Measurements from ENCODE around the gene MCTS1.
A peak's percentile ranks its signal among the peaks of the same experiment; 100 is the strongest.
"Not testable (repeated sequence)": the region's sequence is repeated elsewhere in the genome, so short reads cannot be mapped to it uniquely, and the experiment has no call there.

Gene MCTS1

DNA sequence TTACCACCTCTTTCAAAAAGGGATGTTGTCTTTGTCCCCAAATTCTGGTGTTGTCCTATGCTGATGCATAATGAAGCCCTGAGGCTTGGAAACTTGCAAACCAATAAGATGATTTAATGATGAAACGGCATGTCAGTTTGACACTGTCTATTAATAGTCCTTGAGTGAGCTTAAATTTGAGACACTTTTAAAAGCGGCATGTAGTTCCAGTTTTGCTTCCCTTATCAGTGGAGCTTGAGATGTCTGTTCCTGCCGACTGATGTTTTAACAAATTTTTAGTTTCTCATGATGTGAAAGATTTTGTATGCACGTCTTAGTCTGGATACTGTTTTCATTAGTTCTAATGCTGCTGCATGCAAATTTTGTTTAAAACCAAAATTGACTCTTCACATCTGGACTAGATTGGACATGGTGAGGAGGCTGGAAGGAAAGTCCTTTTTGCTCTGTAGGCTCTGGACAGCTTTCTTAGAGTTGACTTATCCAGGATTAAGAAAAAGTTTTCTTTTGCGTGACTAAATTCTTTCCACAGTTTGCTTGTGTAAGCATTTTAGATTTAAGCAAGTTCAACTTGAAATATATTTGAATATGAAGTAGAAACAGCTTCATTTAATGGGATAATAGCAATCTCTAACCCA, 14.2 kb downstream of the MCTS1 start:
- DNase-seq (ENCODE audit: low read depth), result no peak
- TF ChIP-seq, protein P1, sequence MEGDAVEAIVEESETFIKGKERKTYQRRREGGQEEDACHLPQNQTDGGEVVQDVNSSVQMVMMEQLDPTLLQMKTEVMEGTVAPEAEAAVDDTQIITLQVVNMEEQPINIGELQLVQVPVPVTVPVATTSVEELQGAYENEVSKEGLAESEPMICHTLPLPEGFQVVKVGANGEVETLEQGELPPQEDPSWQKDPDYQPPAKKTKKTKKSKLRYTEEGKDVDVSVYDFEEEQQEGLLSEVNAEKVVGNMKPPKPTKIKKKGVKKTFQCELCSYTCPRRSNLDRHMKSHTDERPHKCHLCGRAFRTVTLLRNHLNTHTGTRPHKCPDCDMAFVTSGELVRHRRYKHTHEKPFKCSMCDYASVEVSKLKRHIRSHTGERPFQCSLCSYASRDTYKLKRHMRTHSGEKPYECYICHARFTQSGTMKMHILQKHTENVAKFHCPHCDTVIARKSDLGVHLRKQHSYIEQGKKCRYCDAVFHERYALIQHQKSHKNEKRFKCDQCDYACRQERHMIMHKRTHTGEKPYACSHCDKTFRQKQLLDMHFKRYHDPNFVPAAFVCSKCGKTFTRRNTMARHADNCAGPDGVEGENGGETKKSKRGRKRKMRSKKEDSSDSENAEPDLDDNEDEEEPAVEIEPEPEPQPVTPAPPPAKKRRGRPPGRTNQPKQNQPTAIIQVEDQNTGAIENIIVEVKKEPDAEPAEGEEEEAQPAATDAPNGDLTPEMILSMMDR (conservative IDR thresholded peaks at IDR 0.05; ENCODE audit: low read depth, low read length), result no peak
- H3K4me3 ChIP-seq (ENCODE audit: low read depth, low read length), result no peak overlapping the region

DNA sequence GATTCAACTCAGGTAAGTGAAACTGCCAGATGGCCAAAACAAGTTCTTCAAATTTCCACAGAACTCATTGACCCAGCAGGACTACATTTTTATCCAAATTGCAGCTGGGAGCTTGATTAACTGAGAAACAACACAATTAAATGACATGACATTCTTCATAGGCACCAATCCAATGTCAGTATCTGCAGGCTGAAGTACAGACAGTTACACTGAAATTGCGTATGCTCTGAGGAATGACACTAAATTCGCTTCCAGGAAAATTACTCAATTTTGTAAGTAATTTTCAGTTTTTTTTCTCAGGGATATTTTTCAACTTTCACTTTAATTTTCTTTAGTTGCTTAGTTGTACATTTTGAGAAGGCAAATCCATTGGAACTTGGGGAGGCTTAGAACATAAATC, 21.5 kb downstream of the MCTS1 start:
- no peak overlapping the region for H3K4me3 ChIP-seq (ENCODE audit: low read depth, low read length)
- TF ChIP-seq, protein P1 (conservative IDR thresholded peaks at IDR 0.05; ENCODE audit: low read depth, low read length), result no peak
- DNase-seq (ENCODE audit: low read depth), result no peak

DNA sequence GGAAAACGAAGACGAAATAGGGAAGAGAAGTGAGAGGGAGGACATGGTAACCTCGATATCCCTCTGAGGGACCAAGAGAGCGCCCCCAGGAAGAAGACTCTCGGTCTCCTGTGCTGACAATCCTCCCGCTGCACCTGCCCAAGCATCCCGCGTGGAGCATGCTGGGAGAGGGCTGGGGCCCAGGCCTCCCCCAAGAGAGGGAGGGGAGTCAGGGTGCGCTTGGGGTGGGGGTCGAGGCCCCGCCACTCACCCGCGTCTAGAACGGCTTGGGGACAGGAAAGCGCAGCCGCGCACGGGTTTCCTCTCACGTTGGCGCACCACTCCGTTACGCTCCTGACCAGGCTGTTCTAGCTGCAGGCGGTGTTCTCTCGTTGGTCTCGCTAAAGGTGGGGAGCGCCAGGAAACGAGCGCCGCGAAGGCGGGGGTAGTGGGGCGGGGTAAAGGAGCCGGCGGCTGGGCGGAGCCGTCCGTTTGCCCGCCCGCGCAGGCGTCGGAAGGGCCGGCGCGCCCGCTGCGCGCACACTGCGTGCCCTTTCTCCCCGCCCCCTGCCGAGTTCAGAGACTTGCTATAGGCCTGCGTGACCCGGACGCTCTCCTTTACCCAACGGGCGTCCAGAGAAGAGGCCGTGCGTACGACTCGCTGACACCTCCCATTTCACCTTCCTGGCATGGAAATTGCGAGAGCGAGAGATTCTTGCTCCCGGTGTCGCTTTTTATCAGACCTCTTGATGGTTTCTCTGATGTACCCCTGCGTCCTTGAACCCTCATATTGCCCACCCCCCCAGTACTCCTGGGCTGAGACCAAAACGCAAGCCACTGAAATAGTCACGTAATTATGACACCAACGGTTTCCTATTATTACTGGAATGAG, 26.0 kb downstream of the MCTS1 start, which contains the start of gene C1GALT1C1:
C1GALT1C1 (minus strand) TSS at position 388 of the 871 bp plus-strand sequence. CDS start 2,888 bp downstream, outside the sequence.
- TF ChIP-seq, protein P1 (conservative IDR thresholded peaks at IDR 0.05; ENCODE audit: low read depth, low read length), result no peak
- H3K4me3 ChIP-seq (ENCODE audit: low read depth, low read length), result peak within 1 kb of the TSS; percentile 74
- peak; percentile 93 for DNase-seq (ENCODE audit: low read depth)

DNA sequence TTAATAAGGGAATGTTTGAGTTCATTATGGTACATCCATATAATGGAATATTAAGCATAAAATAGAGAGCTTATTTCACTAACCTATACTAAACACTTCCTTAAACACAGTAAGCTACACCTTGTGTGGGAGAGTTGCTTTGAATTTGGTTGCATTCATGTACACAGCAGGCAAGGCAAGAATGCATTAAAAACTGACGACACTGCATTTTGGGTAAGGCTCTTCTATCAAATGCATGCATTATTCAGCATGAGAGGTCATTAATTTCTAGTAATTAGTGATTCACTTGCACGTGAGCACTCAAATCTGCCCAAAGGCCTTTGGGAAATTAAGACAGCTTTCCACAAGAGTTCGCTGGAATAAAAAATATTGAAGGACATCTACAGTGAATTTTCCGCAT, 34.7 kb downstream of the MCTS1 start:
- TF ChIP-seq, protein P1 (conservative IDR thresholded peaks at IDR 0.05; ENCODE audit: low read depth, low read length), result no peak
- no peak for DNase-seq (ENCODE audit: low read depth)
- H3K4me3 ChIP-seq (ENCODE audit: low read depth, low read length), result no peak overlapping the region

DNA sequence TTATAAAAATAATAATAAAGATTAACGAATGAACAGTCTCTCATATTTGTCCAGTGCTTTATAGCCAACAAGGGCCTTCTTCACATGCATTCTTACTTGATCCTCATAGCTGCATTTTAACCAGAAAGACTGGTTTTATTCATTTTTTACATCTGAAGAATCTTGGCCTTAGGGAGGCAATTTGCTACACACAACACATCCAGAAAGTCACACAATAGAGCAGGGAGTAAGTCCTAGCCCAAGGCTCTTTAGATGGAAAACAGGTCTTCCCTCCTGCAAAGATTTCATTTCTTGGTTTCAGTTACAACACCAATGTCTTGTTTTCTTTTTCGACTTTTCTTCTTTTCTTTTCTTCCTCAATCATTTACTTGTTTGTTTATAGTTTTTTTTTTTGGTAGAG, 39.0 kb downstream of the MCTS1 start:
- H3K4me3 ChIP-seq (ENCODE audit: low read depth, low read length), result no peak overlapping the region
- TF ChIP-seq, protein P1 (conservative IDR thresholded peaks at IDR 0.05; ENCODE audit: low read depth, low read length), result no peak
- DNase-seq (ENCODE audit: low read depth), result no peak

DNA sequence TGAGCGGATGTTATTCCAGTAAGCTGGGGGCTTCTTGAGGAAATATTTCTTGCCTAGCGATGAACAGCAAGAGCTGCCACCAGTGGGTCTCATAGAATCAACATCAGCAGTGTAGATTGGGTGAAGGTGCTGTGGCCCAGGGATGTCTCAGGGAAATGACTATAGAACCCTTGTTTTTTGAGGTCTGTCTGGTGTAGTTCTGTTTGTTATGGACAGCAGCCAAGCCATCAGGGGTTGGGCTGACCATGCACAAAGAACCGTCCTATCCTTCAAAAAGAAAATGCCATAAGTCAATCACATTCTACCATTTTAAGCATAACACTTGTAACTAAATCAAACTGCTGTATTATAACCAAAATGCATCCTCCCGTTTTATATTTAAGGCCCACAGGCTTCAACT, 43.2 kb downstream of the MCTS1 start:
- H3K4me3 ChIP-seq (ENCODE audit: low read depth, low read length), result no peak overlapping the region
- peak; percentile 29 for DNase-seq (ENCODE audit: low read depth)
- TF ChIP-seq, protein P1 (conservative IDR thresholded peaks at IDR 0.05; ENCODE audit: low read depth, low read length), result no peak

DNA sequence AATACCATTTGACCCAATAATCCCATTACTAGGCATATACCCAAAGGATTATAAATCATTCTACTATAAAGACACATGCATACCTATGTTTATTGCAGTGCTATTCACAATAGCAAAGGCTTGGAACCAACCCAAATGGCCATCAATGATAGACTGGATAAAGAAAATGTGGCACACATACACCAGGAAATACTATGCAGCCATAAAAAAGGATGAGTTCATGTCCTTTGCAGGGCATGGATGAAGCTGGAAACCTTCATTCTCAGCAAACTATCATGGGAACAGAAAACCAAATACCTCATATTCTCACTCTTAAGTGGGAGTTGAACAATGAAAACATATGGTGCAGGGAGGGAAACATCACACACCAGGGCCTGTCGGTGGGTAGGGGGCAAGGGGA, 48.4 kb downstream of the MCTS1 start:
- not testable (repeated sequence) for DNase-seq (ENCODE audit: low read depth); H3K4me3 ChIP-seq (ENCODE audit: low read depth, low read length)
